Heart right ventricle (tissue), 16 donors: ENCODE data around the gene SNX1. TPM values are rescaled to one million over a fixed set of nuclear protein-coding genes. Genes with fewer than 3 reads are reported as not detected.

Experiments
- ATAC-seq, 8 donors: fragments of 200-7000 bp; cut with Tn5 transposase; one replicate each; pipeline ENCODE4 v1.9.1; 2020; ENCODE audit warnings: mild to moderate bottlenecking in 8 of 8, moderate library complexity in 8 of 8, moderate number of reproducible peaks in 1 of 8
- DNase-seq, 2 donors: peaks; one replicate each; pipeline ENCODE4 v3.0.0-alpha.2; 2020
- H3K27ac ChIP-seq, 10 donors: fragments of 200-600 bp; sonication (generic) in 2 of 10; one replicate each; pipeline versions ENCODE4 v1.5.0 to v1.8.0; 2020 to 2022; ENCODE audit warnings: mild to moderate bottlenecking in 3 of 10
- H3K27me3 ChIP-seq, 7 donors: fragments of 200-600 bp; one replicate each; pipeline ENCODE4 v1.8.0; 2021 to 2022; ENCODE audit warnings: mild to moderate bottlenecking in 2 of 7
- H3K36me3 ChIP-seq, 9 donors: fragments of 200-600 bp; sonication (generic) in 1 of 9; one replicate each; pipeline versions ENCODE4 v1.5.0 to v1.8.0; 2020 to 2022; ENCODE audit warnings: mild to moderate bottlenecking in 2 of 9
- H3K4me1 ChIP-seq, 9 donors: fragments of 200-600 bp; sonication (generic) in 1 of 9; one replicate each; pipeline versions ENCODE4 v1.5.0 to v1.8.0; 2020 to 2022; ENCODE audit warnings: mild to moderate bottlenecking in 4 of 9
- H3K4me3 ChIP-seq, 10 donors: fragments of 200-600 bp; sonication (generic) in 2 of 10; one replicate each; pipeline versions ENCODE4 v1.5.0 to v1.8.0; 2020 to 2022; ENCODE audit warnings: mild to moderate bottlenecking in 7 of 10, moderate library complexity in 2 of 10
- H3K9me3 ChIP-seq, 11 donors: fragments of 200-600 bp in 10 of 11; sonication (generic) in 2 of 11; one replicate each; pipeline versions ENCODE4 v1.5.0 to v1.8.0; 2013 to 2022; ENCODE audit warnings: mild to moderate bottlenecking in 2 of 11, control low read depth in 1 of 11, moderate library complexity in 1 of 11
- CTCF ChIP-seq, 9 donors: fragments of 200-600 bp; sonication (generic) in 2 of 9; IDR thresholded peaks; one replicate each; pipeline versions ENCODE4 v1.5.0 to v1.8.0; 2021 to 2022; ENCODE audit warnings: antibody characterized with exemption in 9 of 9, mild to moderate bottlenecking in 5 of 9, moderate library complexity in 1 of 9
- WGBS, 2 donors: extraction: QIAGEN DNeasy Blood & Tissue Kit; methylation state at CpG; one replicate each; pipeline ENCODE4 v1.1.7; 2013; ENCODE audit warnings: inconsistent platforms in 1 of 2; 5-methylcytosine and 5-hydroxymethylcytosine counted together
- intact Hi-C, 10 donors: fragments of 100-400 bp; cut with DNase I; formaldehyde crosslinking; loops; one replicate each; pipeline versions ENCODE4 v1.11.1 to v1.14.2; 2022
- polyA plus RNA-seq, 2 donors: library from polyadenylated mRNA; stranded (reverse); fragments of 200-250 nt; gene quantifications; one replicate each; pipeline ENCODE4 v1.2.3, GENCODE V29; 2013
- total RNA-seq, 10 donors: library from RNA; stranded (reverse); fragmentation: NEBNext Ultra II Directional in 3 of 10; extraction: Animal tissue kit (Norgen Biotek cat#: 25700) in 3 of 10; gene quantifications; one replicate each; pipeline versions ENCODE4 v1.2.1 to v1.2.4, GENCODE V29; 2021 to 2023
- donor health status: Arrhythmogenic right ventricular cardiomyopathy.
- donor health status: ischemic (EF 13 %, LVEDD 7.1; RV severe dilation, severe dysfunction).
- donor health status: healthy with polysubstance abuse.
- donor health status: DM: no; HTN: yes; CAD: no.
- donor health status: DM: no; HTN: no; CAD: no.
- donor health status: ischemic (EF 25% LVEDD 6.9; RV normal size, moderate dysfunction).
- donor health status: ischemic (EF 25% LVEDD 5.7; RV mildly dilated, moderate dysfunction).
- donor health status: healthy.
- donor health status: DM: yes; HTN: yes; CAD: no.
- donor health status: Ischemic cardiomyopathy.
- donor health status: ischemic (EF 35%, LVEDD 5.7; RV mildly dilated, moderate dysfunction).
- donor health status: nonischemic (EF 11% LVEDD 7.7; RV severe dilation, severe dysfunction).
- donor health status: DM: yes; HTN: yes; CAD: no.
- donor health status: PGD.
- donor health status: ischemic (EF 29% LVEDD 5.4; RV normal size, mild dysfunction).
- donor health status: nonischemic (EF 23%, LVEDD 6.1; RV moderate dilation, normal function).

SNX1 gene
- total and polyA plus RNA-seq, 12 donors, result 44.9 to 110 (median 88.7) TPM

- peak overlapping the region in 6 of 10 donors; percentile 17 to 71 (median 56) for H3K27ac ChIP-seq
Observed at GRCh38 chr15:64157599-64158125, 61.9 kb downstream of the SNX1 start.

GRCh38 chr15:64158363-64159134 is 62.8 kb downstream of the SNX1 start:
- H3K36me3 ChIP-seq, result peaks cover 0 to 81% (median 60%) of the 10 kb centered on the region in 9 donors
- peak in 1 of 2 donors; percentile 36 for DNase-seq
- H3K4me1 ChIP-seq, result peaks cover 32 to 78% (median 60%) of the 10 kb centered on the region in 9 donors
- no peaks in the 10 kb centered on the region for H3K9me3 ChIP-seq
- peak in 2 of 8 donors; percentile 4 to 6 for ATAC-seq
- intact Hi-C loops, result loop anchor here in 3 of 10 donors (5.0 to 10.0 kb wide), 2 partner anchors 64 to 66 kb away; partner anchors contain the start of genes CIAO2A (in 3 of the 3) and SNX1 (in 2 of the 3)
- 55 to 66% methylated on average over 11 of the region's 11 CpGs for WGBS, 2 donors
- peak overlapping the region in 9 of 10 donors; percentile 28 to 86 (median 67) for H3K27ac ChIP-seq
- TF ChIP-seq CTCF (IDR thresholded peaks at IDR 0.05), result no peak
- H3K27me3 ChIP-seq, result no peaks in the 10 kb centered on the region
- no peak overlapping the region for H3K4me3 ChIP-seq

More at GRCh38 chr15:64157599-64158125, 61.9 kb downstream of the SNX1 start:
- DNase-seq (no peak), ATAC-seq (no peak)
- H3K36me3 ChIP-seq, result peaks cover 0 to 81% (median 60%) of the 10 kb centered on the region in 9 donors
- intact Hi-C loops, result loop anchor here in 3 of 10 donors (5.0 to 10.0 kb wide), 2 partner anchors 63 to 65 kb away; partner anchors contain the start of genes CIAO2A (in 3 of the 3) and SNX1 (in 2 of the 3)
- WGBS, 2 donors, result 94 to 96% methylated on average over 1 of the region's 1 CpG
- no peak for TF ChIP-seq CTCF (IDR thresholded peaks at IDR 0.05)
- H3K4me3 ChIP-seq, result no peak overlapping the region
- peaks cover 40 to 84% (median 66%) of the 10 kb centered on the region in 9 donors for H3K4me1 ChIP-seq
- no peaks in the 10 kb centered on the region for H3K9me3 ChIP-seq
- peaks cover 0 to 7% (median 0%) of the 10 kb centered on the region in 7 donors for H3K27me3 ChIP-seq

- 42 to 53% methylated on average over 12 of the region's 12 CpGs for WGBS, 2 donors
- TF ChIP-seq CTCF (IDR thresholded peaks at IDR 0.05), result no peak
- Histone ChIP-seq H3K9me3 (no peaks in the 10 kb centered on the region), H3K4me1 (peaks cover 27 to 66% (median 62%) of the 10 kb centered on the region in 9 donors), H3K4me3 (peak overlapping the region; percentile 51 to 95 (median 92)), H3K27ac (peak overlapping the region; percentile 76 to 95 (median 90)), H3K36me3 (peaks cover 0 to 50% (median 43%) of the 10 kb centered on the region in 9 donors), H3K27me3 (no peaks in the 10 kb centered on the region)
- DNase-seq (no peak), ATAC-seq (no peak)
- intact Hi-C loops, result loop anchor here in 3 of 10 donors (2.0 to 10.0 kb wide), 3 partner anchors 69 to 223 kb away; partner anchors contain the start of genes CIAO2A (in 1 of the 3), CSNK1G1 (in 1 of the 3), PCLAF (in 1 of the 3) and TRIP4 (in 1 of the 3)
Observed at GRCh38 chr15:64161688-64162477, 66.1 kb downstream of the SNX1 start.
